ENCODE data around the gene UGT1A10.
A peak's percentile ranks its signal among the peaks of the same experiment; 100 is the strongest.
"Not testable (repeated sequence)": the region's sequence is repeated elsewhere in the genome, so short reads cannot be mapped to it uniquely, and the experiment has no call there.

The UGT1A10 gene

GRCh38 chr2:233743464-233744259 is 107.4 kb downstream of the UGT1A10 start:
- no peak for DNase-seq (ENCODE audit: low read depth)

GRCh38 chr2:233745073-233745755 is 109.0 kb downstream of the UGT1A10 start:
- no peak for DNase-seq (ENCODE audit: low read depth)

GRCh38 chr2:233745838-233746237 is 109.6 kb downstream of the UGT1A10 start:
- not testable (repeated sequence) for DNase-seq (ENCODE audit: low read depth)

GRCh38 chr2:233746475-233747282 is 110.4 kb downstream of the UGT1A10 start:
- no peak for DNase-seq (ENCODE audit: low read depth)

GRCh38 chr2:233747283-233747544 is 111.0 kb downstream of the UGT1A10 start:
- DNase-seq (ENCODE audit: low read depth), result no peak

- not testable (repeated sequence) for DNase-seq (ENCODE audit: low read depth)
These were observed 114.4 kb downstream of the UGT1A10 start for GRCh38 chr2:233750689-233751088.

- DNase-seq (ENCODE audit: low read depth), result not testable (repeated sequence)
These were observed 115.2 kb downstream of the UGT1A10 start for GRCh38 chr2:233751212-233752009.

- DNase-seq (ENCODE audit: low read depth), result no peak
These were observed 118.8 kb downstream of the UGT1A10 start for GRCh38 chr2:233754872-233755611.

GRCh38 chr2:233756429-233757081 is 120.3 kb downstream of the UGT1A10 start:
- DNase-seq (ENCODE audit: low read depth), result no peak

- no peak for DNase-seq (ENCODE audit: low read depth)
These were observed 121.9 kb downstream of the UGT1A10 start for GRCh38 chr2:233758141-233758540.

GRCh38 chr2:233758849-233759248 is 122.6 kb downstream of the UGT1A10 start:
- DNase-seq (ENCODE audit: low read depth), result no peak

- DNase-seq (ENCODE audit: low read depth), result no peak
These were observed 123.8 kb downstream of the UGT1A10 start, which contains the start of gene UGT1A1 for GRCh38 chr2:233760043-233760442. UGT1A1 (plus strand) TSS chr2:233760270; CDS start chr2:233760288, 18 bp downstream.

GRCh38 chr2:233761040-233761769 is 125.0 kb downstream of the UGT1A10 start:
- DNase-seq (ENCODE audit: low read depth), result no peak

GRCh38 chr2:233764264-233764663 is 128.0 kb downstream of the UGT1A10 start:
- DNase-seq (ENCODE audit: low read depth), result peak; percentile 3

- DNase-seq (ENCODE audit: low read depth), result no peak
These were observed 128.5 kb downstream of the UGT1A10 start for GRCh38 chr2:233764761-233765160.

GRCh38 chr2:233766416-233766815 is 130.2 kb downstream of the UGT1A10 start:
- no peak for DNase-seq (ENCODE audit: low read depth)

- no peak for DNase-seq (ENCODE audit: low read depth)
These were observed 131.8 kb downstream of the UGT1A10 start for GRCh38 chr2:233768076-233768475.

- no peak for DNase-seq (ENCODE audit: low read depth)
These were observed 133.0 kb downstream of the UGT1A10 start for GRCh38 chr2:233769260-233769659.

GRCh38 chr2:233772153-233772552 is 135.9 kb downstream of the UGT1A10 start:
- DNase-seq (ENCODE audit: low read depth), result no peak

- no peak for DNase-seq (ENCODE audit: low read depth)
These were observed 136.3 kb downstream of the UGT1A10 start for GRCh38 chr2:233772583-233772982.

All from HS-5 (cell line).